GM12891 (cell line): ENCODE measurements around the gene TRAF3.

Experiments used
- PAX5 ChIP-seq: IDR thresholded peaks from 2 replicates; pipeline ENCODE4 v1.6.1; 2011; ENCODE audit warnings: low read length, moderate library complexity, mild to moderate bottlenecking; ENCODE audit not compliant: insufficient read depth, severe bottlenecking
- POLR2A ChIP-seq: IDR thresholded peaks from 2 replicates; pipeline ENCODE4 v1.6.1; 2011; ENCODE audit warnings: low read depth, low read length, control low read depth
- POLR2AphosphoS5 ChIP-seq: IDR thresholded peaks from 2 replicates; pipeline ENCODE4 v1.6.1; 2011; ENCODE audit warnings: low read depth, low read length, control low read depth
- POU2F2 ChIP-seq: IDR thresholded peaks from 2 replicates; pipeline ENCODE4 v1.6.1; 2011; ENCODE audit warnings: low read depth, mild to moderate bottlenecking, control low read depth, low read length, moderate library complexity
- SPI1 ChIP-seq: IDR thresholded peaks from 2 replicates; pipeline ENCODE4 v1.6.1; 2011; ENCODE audit warnings: low read depth, low read length, control low read depth
- TAF1 ChIP-seq: IDR thresholded peaks from 2 replicates; pipeline ENCODE4 v1.6.1; 2011; ENCODE audit warnings: low read depth, low read length, control low read depth

- TF ChIP-seq POLR2A = no peak
- TF ChIP-seq POLR2AphosphoS5 = no peak
- TF ChIP-seq TAF1 = no peak
- no peak for TF ChIP-seq SPI1
- TF ChIP-seq PAX5 = no peak
- no peak for TF ChIP-seq POU2F2
These were observed 28.2 kb downstream of the TRAF3 start for GRCh38 chr14:102805371-102805891.
